ENCODE results near the gene ACTR8. TPM values are rescaled to one million over a fixed set of nuclear protein-coding genes. Genes with fewer than 3 reads are reported as not detected.

ACTR8 gene
- total RNA-seq, 2 experiments from 2014 or later, result 13.7 to 14.3 TPM

- Histone ChIP-seq H3K9me3 (ENCODE audit: control insufficient read depth in 1 of 2, insufficient read depth in 1 of 2, low read length in 2 of 2) (no peaks in the 10 kb centered on the region), H3K4me3 (ENCODE audit: low read length) (no peak overlapping the region), H3K27ac (ENCODE audit: low read depth in 1 of 2, low read length in 2 of 2) (no peak overlapping the region), H3K4me1 (ENCODE audit: insufficient read depth, low read length) (no peaks in the 10 kb centered on the region), H3K36me3 (ENCODE audit: insufficient read depth, low read length) (no peaks in the 10 kb centered on the region), H3K27me3 (ENCODE audit: control insufficient read depth in 1 of 2, insufficient read depth in 2 of 2, low read length in 2 of 2) (no peaks in the 10 kb centered on the region)
- H3K27me3 Mint-ChIP-seq, result no peaks in the 10 kb centered on the region
- H3K36me3 Mint-ChIP-seq (ENCODE audit: low read depth), result no peaks in the 10 kb centered on the region
- no peaks in the 10 kb centered on the region for H3K9me3 Mint-ChIP-seq
- POLR2A ChIA-PET, result no interaction called here
- no peak overlapping the region for H3K27ac Mint-ChIP-seq
- intact Hi-C loops (cut with DNase I, micrococcal nuclease), result no loop called here
- DNase-seq (no peak), ATAC-seq (ENCODE audit: poor library complexity) (no peak)
- CTCF ChIA-PET, result no interaction called here
- no peak overlapping the region for H3K4me3 Mint-ChIP-seq
- no peak for TF ChIP-seq CTCF (IDR thresholded peaks at IDR 0.05)
- no peaks in the 10 kb centered on the region for H3K4me1 Mint-ChIP-seq (ENCODE audit: low read depth)
Measured at GRCh38 chr3:53824795-53825194, 57.2 kb downstream of the ACTR8 start.

- POLR2A ChIA-PET, result no interaction called here
- no peak overlapping the region for H3K4me3 Mint-ChIP-seq
- no peaks in the 10 kb centered on the region for H3K4me1 Mint-ChIP-seq (ENCODE audit: low read depth)
- ATAC-seq (ENCODE audit: poor library complexity), result no peak
- CTCF ChIA-PET, result no interaction called here
- Histone ChIP-seq H3K27ac (ENCODE audit: low read depth in 1 of 2, low read length in 2 of 2) (no peak overlapping the region), H3K36me3 (ENCODE audit: insufficient read depth, low read length) (no peaks in the 10 kb centered on the region), H3K9me3 (ENCODE audit: control insufficient read depth in 1 of 2, insufficient read depth in 1 of 2, low read length in 2 of 2) (no peaks in the 10 kb centered on the region), H3K4me1 (ENCODE audit: insufficient read depth, low read length) (no peaks in the 10 kb centered on the region), H3K4me3 (ENCODE audit: low read length) (no peak overlapping the region), H3K27me3 (ENCODE audit: control insufficient read depth in 1 of 2, insufficient read depth in 2 of 2, low read length in 2 of 2) (no peaks in the 10 kb centered on the region)
- H3K36me3 Mint-ChIP-seq (ENCODE audit: low read depth), result no peaks in the 10 kb centered on the region
- no peak for TF ChIP-seq CTCF (IDR thresholded peaks at IDR 0.05)
- H3K27me3 Mint-ChIP-seq, result no peaks in the 10 kb centered on the region
- no peak for DNase-seq
- no peaks in the 10 kb centered on the region for H3K9me3 Mint-ChIP-seq
- no peak overlapping the region for H3K27ac Mint-ChIP-seq
- intact Hi-C loops (cut with DNase I, micrococcal nuclease), result no loop called here
Measured at GRCh38 chr3:53823956-53824657, 57.8 kb downstream of the ACTR8 start.

- CTCF ChIA-PET, result no interaction called here
- Mint-ChIP-seq H3K4me1 (ENCODE audit: low read depth) (no peaks in the 10 kb centered on the region), H3K4me3 (no peak overlapping the region)
Measured at GRCh38 chr3:53823026-53823955, 58.7 kb downstream of the ACTR8 start.

More at GRCh38 chr3:53823026-53823955, 58.7 kb downstream of the ACTR8 start:
- no peak for ATAC-seq (ENCODE audit: poor library complexity)
- Histone ChIP-seq H3K4me3 (ENCODE audit: low read length) (no peak overlapping the region), H3K27ac (ENCODE audit: low read depth in 1 of 2, low read length in 2 of 2) (no peak overlapping the region), H3K9me3 (ENCODE audit: control insufficient read depth in 1 of 2, insufficient read depth in 1 of 2, low read length in 2 of 2) (no peaks in the 10 kb centered on the region), H3K4me1 (ENCODE audit: insufficient read depth, low read length) (no peaks in the 10 kb centered on the region), H3K27me3 (ENCODE audit: control insufficient read depth in 1 of 2, insufficient read depth in 2 of 2, low read length in 2 of 2) (no peaks in the 10 kb centered on the region), H3K36me3 (ENCODE audit: insufficient read depth, low read length) (no peaks in the 10 kb centered on the region)
- intact Hi-C loops (cut with DNase I, micrococcal nuclease), result no loop called here
- no peak for DNase-seq
- Mint-ChIP-seq H3K36me3 (ENCODE audit: low read depth) (no peaks in the 10 kb centered on the region), H3K9me3 (no peaks in the 10 kb centered on the region), H3K27me3 (no peaks in the 10 kb centered on the region), H3K27ac (no peak overlapping the region)
- POLR2A ChIA-PET, result no interaction called here
- TF ChIP-seq CTCF (IDR thresholded peaks at IDR 0.05), result no peak

Data from CD4-positive, alpha-beta T cell (primary cell).